Keratinocyte (primary cell): ENCODE results near the gene P3H2. TPM values are rescaled to one million over a fixed set of nuclear protein-coding genes. Genes with fewer than 3 reads are reported as not detected.

Experiments used
- DNase-seq: peaks from one replicate; pipeline ENCODE4 v3.0.0-alpha.2; 2011; ENCODE audit warnings: low read depth, missing footprints, low spot score
- FAIRE-seq: peaks from 2 replicates; lab custom pipeline; 2011; peaks lifted over from hg19 to GRCh38; lab: Jason Lieb, UNC
- H2AFZ ChIP-seq: 2 replicates; pipeline ENCODE4 v1.6.0; 2012; ENCODE audit warnings: low read length, control low read depth, inconsistent platforms; ENCODE audit not compliant: control insufficient read depth
- H3K27ac ChIP-seq: 2 replicates; pipeline ENCODE4 v1.5.1; 2011; ENCODE audit warnings: low read length; ENCODE audit not compliant: control insufficient read depth, insufficient read depth
- H3K27me3 ChIP-seq: 3 replicates; pipeline ENCODE4 v1.6.0; 2011; ENCODE audit warnings: low read length; ENCODE audit not compliant: control insufficient read depth, insufficient read depth; ENCODE audit errors: extremely low read depth
- H3K36me3 ChIP-seq, 2 experiments: 2 replicates in 1 of 2; 3 replicates in 1 of 2; pipeline ENCODE4 v1.5.1; 2011; ENCODE audit warnings: low read length in 2 of 2, mild to moderate bottlenecking in 1 of 2; ENCODE audit not compliant: control insufficient read depth in 2 of 2, insufficient read depth in 2 of 2; ENCODE audit errors: extremely low read depth in 1 of 2
- H3K4me1 ChIP-seq: 3 replicates; pipeline ENCODE4 v1.5.1; 2011; ENCODE audit warnings: low read length; ENCODE audit not compliant: control insufficient read depth, insufficient read depth; ENCODE audit errors: extremely low read depth
- H3K4me2 ChIP-seq: 3 replicates; pipeline ENCODE4 v1.6.0; 2011; ENCODE audit warnings: low read depth, low read length; ENCODE audit not compliant: control insufficient read depth, insufficient read depth; ENCODE audit errors: extremely low read depth
- H3K4me3 ChIP-seq, 3 experiments: fragments of 200-600 bp in 1 of 3; sonication (generic) in 1 of 3; 2 replicates in 2 of 3; 3 replicates in 1 of 3; pipeline ENCODE4 v1.5.1; 2011 to 2016; ENCODE audit warnings: low read length in 3 of 3, mild to moderate bottlenecking in 3 of 3, control low read depth in 2 of 3, inconsistent platforms in 1 of 3, low read depth in 1 of 3, mixed read lengths in 1 of 3, mixed run types in 1 of 3, moderate library complexity in 1 of 3; ENCODE audit not compliant: control insufficient read depth in 2 of 3, insufficient read depth in 2 of 3; ENCODE audit errors: extremely low read depth in 1 of 3
- H3K79me2 ChIP-seq: 2 replicates; pipeline ENCODE4 v1.6.0; 2012; ENCODE audit warnings: low read length; ENCODE audit not compliant: control insufficient read depth, insufficient read depth
- H3K9ac ChIP-seq: 3 replicates; pipeline ENCODE4 v1.6.0; 2011; ENCODE audit warnings: low read length; ENCODE audit not compliant: control insufficient read depth, insufficient read depth; ENCODE audit errors: extremely low read depth
- H3K9me1 ChIP-seq: 3 replicates; pipeline ENCODE4 v1.6.0; 2011; ENCODE audit warnings: low read length; ENCODE audit not compliant: control insufficient read depth, insufficient read depth; ENCODE audit errors: extremely low read depth
- H3K9me3 ChIP-seq: 2 replicates; pipeline ENCODE4 v1.5.1; 2012; ENCODE audit warnings: low read depth, low read length; ENCODE audit not compliant: control insufficient read depth
- H4K20me1 ChIP-seq: 3 replicates; pipeline ENCODE4 v1.6.0; 2011; ENCODE audit warnings: low read length; ENCODE audit not compliant: control insufficient read depth, insufficient read depth; ENCODE audit errors: extremely low read depth
- EZH2 ChIP-seq: IDR thresholded peaks from one replicate; pipeline ENCODE4 v1.6.1; 2012; ENCODE audit warnings: inconsistent platforms, mild to moderate bottlenecking, low read length, moderate library complexity
- dilution Hi-C: fragments of 300-500 bp; cut with MboI; formaldehyde crosslinking; loops from one replicate; pipeline ENCODE4 v1.7.0; 2020; ENCODE audit warnings: low sequenced_read_pairs; ENCODE audit not compliant: extremely low pct_ligation_motif_present
- polyA plus RNA-seq, 5 experiments: library from polyadenylated mRNA; depleted of rRNA in 3 of 5; stranded (reverse) in 3 of 5; stranded (forward) in 1 of 5; unstranded in 1 of 5; fragments of >200 nt; gene quantifications; 1 replicate in 1 of 5; 2 replicates in 3 of 5; 3 replicates in 1 of 5; pipeline versions ENCODE4 v1.2.1 to v1.2.3, GENCODE V29; 2011 to 2012; ENCODE audit warnings: missing spikeins in 2 of 5, low read depth in 1 of 5, low replicate concordance in 1 of 5
- TF ChIP-seq, protein P1 (sequence below), 3 experiments: IDR thresholded peaks in 1 of 3; conservative IDR thresholded peaks in 1 of 3; optimal IDR thresholded peaks in 1 of 3; 2 replicates in 2 of 3; 3 replicates in 1 of 3; pipeline versions ENCODE3 to v1.5.1; 2011; ENCODE audit warnings: low read length in 3 of 3, mild to moderate bottlenecking in 3 of 3, moderate library complexity in 2 of 3, control low read depth in 1 of 3, inconsistent platforms in 1 of 3; ENCODE audit not compliant: insufficient read depth in 2 of 3; ENCODE audit errors: extremely low read depth in 1 of 3

P3H2 gene
- polyA plus RNA-seq, 1 donor (not counting 4 experiments of a cell fraction or from before 2014, with no cell fraction given), result 115 TPM

DNA sequence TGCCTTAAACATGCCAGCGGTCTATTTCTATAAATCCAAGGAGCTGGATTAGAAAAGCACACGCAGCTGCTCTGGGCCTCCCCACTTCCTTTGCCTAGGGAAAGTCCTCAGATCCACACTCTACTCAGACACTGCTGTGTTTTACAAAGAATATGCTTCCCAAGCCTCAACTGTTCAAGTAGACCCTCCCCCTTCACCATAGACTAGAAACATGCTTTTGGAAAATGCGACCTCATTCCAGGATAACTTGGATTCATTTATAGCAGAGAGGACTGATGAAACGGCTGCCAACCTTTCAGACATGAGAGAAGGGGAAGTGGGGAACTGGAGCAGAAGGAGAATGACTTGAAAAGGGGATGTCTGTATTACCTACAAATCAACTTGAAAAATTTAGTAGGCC is 64.0 kb downstream of the P3H2 start:
- no peak overlapping the region for H3K4me3 ChIP-seq
- no peak for TF ChIP-seq EZH2
- TF ChIP-seq, protein P1, sequence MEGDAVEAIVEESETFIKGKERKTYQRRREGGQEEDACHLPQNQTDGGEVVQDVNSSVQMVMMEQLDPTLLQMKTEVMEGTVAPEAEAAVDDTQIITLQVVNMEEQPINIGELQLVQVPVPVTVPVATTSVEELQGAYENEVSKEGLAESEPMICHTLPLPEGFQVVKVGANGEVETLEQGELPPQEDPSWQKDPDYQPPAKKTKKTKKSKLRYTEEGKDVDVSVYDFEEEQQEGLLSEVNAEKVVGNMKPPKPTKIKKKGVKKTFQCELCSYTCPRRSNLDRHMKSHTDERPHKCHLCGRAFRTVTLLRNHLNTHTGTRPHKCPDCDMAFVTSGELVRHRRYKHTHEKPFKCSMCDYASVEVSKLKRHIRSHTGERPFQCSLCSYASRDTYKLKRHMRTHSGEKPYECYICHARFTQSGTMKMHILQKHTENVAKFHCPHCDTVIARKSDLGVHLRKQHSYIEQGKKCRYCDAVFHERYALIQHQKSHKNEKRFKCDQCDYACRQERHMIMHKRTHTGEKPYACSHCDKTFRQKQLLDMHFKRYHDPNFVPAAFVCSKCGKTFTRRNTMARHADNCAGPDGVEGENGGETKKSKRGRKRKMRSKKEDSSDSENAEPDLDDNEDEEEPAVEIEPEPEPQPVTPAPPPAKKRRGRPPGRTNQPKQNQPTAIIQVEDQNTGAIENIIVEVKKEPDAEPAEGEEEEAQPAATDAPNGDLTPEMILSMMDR (optimal IDR thresholded peaks at IDR 0.05 in 1 of 3, IDR thresholded peaks at IDR 0.05 in 1 of 3, conservative IDR thresholded peaks at IDR 0.05 in 1 of 3; ENCODE audit: extremely low read depth in 1 of 3, insufficient read depth in 2 of 3, low read length in 3 of 3), result no peak
- H3K27ac ChIP-seq, result no peak overlapping the region
- no peak overlapping the region for H3K9ac ChIP-seq
- DNase-seq (no peak), FAIRE-seq (no peak)
- H4K20me1 ChIP-seq, result no peaks in the 10 kb centered on the region
- H3K27me3 ChIP-seq, result no peaks in the 10 kb centered on the region
- peaks cover 2% of the 10 kb centered on the region for H3K9me1 ChIP-seq
- H2AFZ ChIP-seq, result no peak overlapping the region
- dilution Hi-C loops, result no loop called here
- no peak overlapping the region for H3K4me2 ChIP-seq
- H3K79me2 ChIP-seq, result peaks cover 53% of the 10 kb centered on the region
- H3K9me3 ChIP-seq, result no peaks in the 10 kb centered on the region
- no peaks in the 10 kb centered on the region for H3K36me3 ChIP-seq
- H3K4me1 ChIP-seq, result peaks cover 16% of the 10 kb centered on the region

DNA sequence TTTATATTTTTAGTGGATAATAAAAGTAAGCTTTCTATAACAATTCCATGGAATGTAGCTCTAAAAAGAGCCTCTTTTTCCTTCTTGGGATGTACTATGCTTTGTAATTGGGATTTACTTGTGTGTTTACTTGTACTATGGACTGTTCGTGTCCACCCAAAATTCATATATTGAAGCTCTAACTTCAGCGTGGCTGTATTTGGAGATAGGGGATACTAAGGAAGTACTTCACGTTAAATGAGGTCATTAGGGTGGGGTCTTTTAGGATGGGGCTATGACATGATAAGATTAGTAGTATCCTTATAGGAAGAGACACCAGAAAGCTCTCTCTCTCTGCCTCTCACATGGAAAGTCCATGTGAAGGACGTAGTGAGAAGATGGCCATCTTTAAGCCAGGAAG is 64.9 kb downstream of the P3H2 start:
- peaks cover 2% of the 10 kb centered on the region for H3K9me1 ChIP-seq
- H3K9me3 ChIP-seq, result no peaks in the 10 kb centered on the region
- H3K4me2 ChIP-seq, result no peak overlapping the region
- H4K20me1 ChIP-seq, result no peaks in the 10 kb centered on the region
- no peak overlapping the region for H2AFZ ChIP-seq
- FAIRE-seq (peak; percentile 34), DNase-seq (no peak)
- peaks cover 51% of the 10 kb centered on the region for H3K79me2 ChIP-seq
- H3K27me3 ChIP-seq, result no peaks in the 10 kb centered on the region
- TF ChIP-seq, protein P1 (optimal IDR thresholded peaks at IDR 0.05 in 1 of 3, IDR thresholded peaks at IDR 0.05 in 1 of 3, conservative IDR thresholded peaks at IDR 0.05 in 1 of 3; ENCODE audit: extremely low read depth in 1 of 3, insufficient read depth in 2 of 3, low read length in 3 of 3), result no peak
- no peak for TF ChIP-seq EZH2
- dilution Hi-C loops, result no loop called here
- peaks cover 16% of the 10 kb centered on the region for H3K4me1 ChIP-seq
- H3K27ac ChIP-seq, result no peak overlapping the region
- H3K4me3 ChIP-seq, result no peak overlapping the region
- H3K9ac ChIP-seq, result no peak overlapping the region
- H3K36me3 ChIP-seq, result no peaks in the 10 kb centered on the region
